KG1 (cell line): ENCODE results near the gene CRYGA.
"Not testable (repeated sequence)": the region's sequence is repeated elsewhere in the genome, so short reads cannot be mapped to it uniquely, and the experiment has no call there.

Experiments
- DNase-seq: peaks from one replicate; lab custom pipeline; 2025; lab: John Stamatoyannopoulos, UW

CRYGA gene

GRCh38 chr2:208125251-208125650 lies 38.1 kb downstream of the CRYGA start:
- DNase-seq = no peak

DNA sequence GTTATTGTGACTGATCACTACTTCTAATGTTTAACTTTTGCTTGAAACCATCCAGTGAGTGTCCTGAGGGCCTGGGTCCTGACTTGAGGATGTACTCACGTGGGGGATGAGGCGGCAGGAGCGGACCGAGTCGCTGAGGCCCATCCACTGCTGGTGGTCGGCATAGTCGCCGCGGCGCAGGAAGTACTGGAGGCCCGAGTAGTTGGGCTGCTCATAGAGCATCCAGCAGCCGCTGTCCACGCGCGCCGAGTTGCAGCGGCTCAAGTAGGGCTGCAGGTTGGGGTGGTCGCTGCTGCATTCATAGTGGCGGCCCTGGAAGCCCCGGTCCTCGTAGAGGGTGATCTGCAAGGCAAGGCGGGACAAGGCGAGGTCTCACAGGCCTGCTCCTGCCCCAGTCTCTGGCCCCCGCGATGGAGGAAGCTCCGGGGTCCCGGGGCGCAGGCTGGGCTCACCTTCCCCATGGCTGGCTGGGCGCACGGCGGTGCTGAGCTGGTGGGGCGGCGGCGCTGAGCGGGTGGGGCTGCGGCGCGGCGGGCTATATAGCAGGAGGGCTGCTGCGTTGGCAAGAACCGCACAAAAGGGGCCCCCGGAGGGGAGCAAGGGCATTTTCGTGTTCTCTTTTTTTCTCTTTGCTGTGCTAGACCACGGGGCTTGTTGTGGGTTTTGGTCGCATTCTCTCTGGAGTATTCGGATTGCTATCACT lies 39.2 kb downstream of the CRYGA start, which contains the start of gene CRYGD:
CRYGD (minus strand) TSS at position 512 of the 703 bp plus-strand sequence; CDS start at position 461, 51 bp downstream.
- not testable (repeated sequence) for DNase-seq

DNA sequence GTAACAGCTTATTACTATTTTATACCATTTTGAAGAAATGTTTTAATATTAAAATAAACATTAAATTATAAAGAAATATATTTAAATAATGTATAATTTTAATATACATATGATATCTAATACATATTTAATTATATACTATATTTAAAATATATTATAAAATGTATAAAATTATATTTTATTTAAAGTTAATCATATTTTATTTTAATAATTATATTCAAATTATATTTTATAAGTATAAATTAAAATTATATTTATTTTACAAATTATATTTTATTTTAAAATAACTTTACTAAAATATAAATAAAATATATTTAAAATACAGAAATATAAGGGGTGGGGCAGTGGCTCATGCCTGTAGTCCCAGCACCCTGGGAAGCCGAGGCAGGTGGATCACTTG lies 41.1 kb downstream of the CRYGA start:
- no peak for DNase-seq

DNA sequence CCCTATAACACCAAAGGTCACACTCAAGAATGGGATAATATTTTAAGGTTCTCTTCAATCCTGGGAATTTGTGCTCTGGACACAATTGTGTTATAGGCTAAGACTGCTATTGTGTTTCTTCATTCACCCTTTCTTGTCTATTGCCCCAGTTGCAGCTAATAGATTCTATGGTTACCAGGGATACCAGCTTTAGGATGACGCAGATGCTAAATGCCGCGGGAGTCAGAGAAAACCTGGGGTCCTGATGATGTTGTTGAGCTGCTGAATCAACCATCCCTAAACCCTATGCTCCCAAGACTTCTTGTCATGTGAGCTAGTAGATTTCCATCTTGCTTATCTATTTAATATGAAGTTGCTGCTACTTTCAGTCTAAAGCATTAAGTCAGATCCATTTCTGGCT lies 44.5 kb downstream of the CRYGA start:
- DNase-seq = no peak

- not testable (repeated sequence) for DNase-seq
These were observed 46.0 kb downstream of the CRYGA start for GRCh38 chr2:208117390-208117789.

DNA sequence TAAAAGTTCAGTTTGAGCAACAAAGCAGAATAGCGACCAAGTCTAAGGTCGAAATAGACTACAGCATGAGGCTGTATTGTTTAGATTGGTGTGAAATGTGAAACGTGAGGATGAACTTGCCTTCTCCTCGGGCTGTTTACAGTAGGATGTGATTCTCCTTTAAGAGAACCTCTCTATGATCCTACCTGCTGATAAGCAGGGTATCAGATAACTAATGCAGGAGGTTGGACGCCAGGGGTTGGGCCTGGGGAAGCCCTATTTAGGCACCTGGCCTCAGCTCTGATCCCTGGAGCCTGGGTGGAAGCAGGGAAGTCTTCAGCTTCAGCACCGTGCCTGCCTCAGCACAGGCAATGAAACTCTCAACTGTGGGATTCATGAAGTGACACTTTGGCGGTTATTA lies 50.4 kb downstream of the CRYGA start:
- DNase-seq = no peak

DNA sequence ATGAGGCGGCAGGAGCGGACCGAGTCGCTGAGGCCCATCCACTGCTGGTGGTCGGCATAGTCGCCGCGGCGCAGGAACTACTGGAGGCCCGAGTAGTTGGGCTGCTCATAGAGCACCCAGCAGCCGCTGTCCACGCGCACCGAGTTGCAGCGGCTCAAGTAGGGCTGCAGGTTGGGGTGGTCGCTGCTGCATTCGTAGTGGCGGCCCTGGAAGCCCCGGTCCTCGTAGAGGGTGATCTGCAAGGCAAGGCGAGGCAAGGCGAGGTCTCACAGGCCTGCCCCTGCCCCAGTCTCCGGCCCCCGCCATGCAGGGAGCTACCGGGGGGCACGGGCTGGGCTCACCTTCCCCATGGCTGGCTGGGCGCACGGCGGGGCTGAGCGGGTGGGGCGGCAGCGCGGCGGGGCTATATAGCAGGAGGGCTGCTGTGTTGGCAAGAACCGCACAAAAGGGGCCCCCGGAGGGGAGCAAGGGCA lies 51.1 kb downstream of the CRYGA start:
- DNase-seq = not testable (repeated sequence)
